ENCODE data around the gene HDLBP. TPM values are rescaled to one million over a fixed set of nuclear protein-coding genes. Genes with fewer than 3 reads are reported as not detected.
"Not testable (repeated sequence)": the region's sequence is repeated elsewhere in the genome, so short reads cannot be mapped to it uniquely, and the experiment has no call there.

HDLBP gene
- total RNA-seq, 1 donor: 1,418 TPM

GRCh38 chr2:241323778-241324177 lies 8.3 kb upstream of the HDLBP start:
- H3K36me3 ChIP-seq (ENCODE audit: insufficient read depth, low read length): peaks cover 24% of the 10 kb centered on the region
- no peak overlapping the region for H3K4me3 ChIP-seq (ENCODE audit: insufficient read depth, low read length)
- no peak for DNase-seq (ENCODE audit: insufficient read length, low spot score, missing footprints)
- H3K27ac ChIP-seq (ENCODE audit: low read depth, low read length): peak overlapping the region; percentile 72
- H2AFZ ChIP-seq (ENCODE audit: low read length): no peak overlapping the region
- H3K4me2 ChIP-seq (ENCODE audit: insufficient read depth, low read length): no peak overlapping the region
- peaks cover 59% of the 10 kb centered on the region for H4K20me1 ChIP-seq (ENCODE audit: insufficient read depth, low read length)
- TF ChIP-seq CTCF (IDR thresholded peaks at IDR 0.05; ENCODE audit: extremely low read depth, low read depth, low read length): no peak
- H3K27me3 ChIP-seq (ENCODE audit: insufficient read depth, low read length): no peaks in the 10 kb centered on the region
- H3K79me2 ChIP-seq (ENCODE audit: insufficient read depth, low read length): peaks cover 99% of the 10 kb centered on the region
- H3K4me1 ChIP-seq (ENCODE audit: insufficient read depth, low read length): peaks cover 28% of the 10 kb centered on the region
- no peaks in the 10 kb centered on the region for H3K9me3 ChIP-seq (ENCODE audit: low read depth, low read length)

GRCh38 chr2:241321886-241322285 lies 6.4 kb upstream of the HDLBP start:
- no peak overlapping the region for H3K27ac ChIP-seq (ENCODE audit: low read depth, low read length)
- no peak for DNase-seq (ENCODE audit: insufficient read length, low spot score, missing footprints)
- peak overlapping the region; percentile 3 for H3K4me2 ChIP-seq (ENCODE audit: insufficient read depth, low read length)
- peaks cover 99% of the 10 kb centered on the region for H3K79me2 ChIP-seq (ENCODE audit: insufficient read depth, low read length)
- no peak for TF ChIP-seq CTCF (IDR thresholded peaks at IDR 0.05; ENCODE audit: extremely low read depth, low read depth, low read length)
- H3K4me1 ChIP-seq (ENCODE audit: insufficient read depth, low read length): peaks cover 45% of the 10 kb centered on the region
- no peak overlapping the region for H3K4me3 ChIP-seq (ENCODE audit: insufficient read depth, low read length)
- H4K20me1 ChIP-seq (ENCODE audit: insufficient read depth, low read length): peaks cover 71% of the 10 kb centered on the region
- H3K27me3 ChIP-seq (ENCODE audit: insufficient read depth, low read length): no peaks in the 10 kb centered on the region
- no peak overlapping the region for H2AFZ ChIP-seq (ENCODE audit: low read length)
- no peaks in the 10 kb centered on the region for H3K9me3 ChIP-seq (ENCODE audit: low read depth, low read length)
- peaks cover 20% of the 10 kb centered on the region for H3K36me3 ChIP-seq (ENCODE audit: insufficient read depth, low read length)

- Histone ChIP-seq H3K27me3 (ENCODE audit: insufficient read depth, low read length) (no peaks in the 10 kb centered on the region), H3K4me3 (ENCODE audit: insufficient read depth, low read length) (no peak overlapping the region), H2AFZ (ENCODE audit: low read length) (no peak overlapping the region), H3K36me3 (ENCODE audit: insufficient read depth, low read length) (peaks cover 15% of the 10 kb centered on the region), H3K4me1 (ENCODE audit: insufficient read depth, low read length) (peaks cover 47% of the 10 kb centered on the region), H3K79me2 (ENCODE audit: insufficient read depth, low read length) (peaks cover 100% of the 10 kb centered on the region), H3K4me2 (ENCODE audit: insufficient read depth, low read length) (peak overlapping the region; percentile 41), H3K9me3 (ENCODE audit: low read depth, low read length) (no peaks in the 10 kb centered on the region), H4K20me1 (ENCODE audit: insufficient read depth, low read length) (peaks cover 75% of the 10 kb centered on the region), H3K27ac (ENCODE audit: low read depth, low read length) (peak overlapping the region; percentile 8)
- no peak for DNase-seq (ENCODE audit: insufficient read length, low spot score, missing footprints)
- no peak for TF ChIP-seq CTCF (IDR thresholded peaks at IDR 0.05; ENCODE audit: extremely low read depth, low read depth, low read length)
Measured at GRCh38 chr2:241321033-241321432, 5.6 kb upstream of the HDLBP start.

- H3K27ac ChIP-seq (ENCODE audit: low read depth, low read length): peak overlapping the region; percentile 8
- no peak overlapping the region for H3K4me3 ChIP-seq (ENCODE audit: insufficient read depth, low read length)
- DNase-seq (ENCODE audit: insufficient read length, low spot score, missing footprints): no peak
- no peaks in the 10 kb centered on the region for H3K27me3 ChIP-seq (ENCODE audit: insufficient read depth, low read length)
- peaks cover 73% of the 10 kb centered on the region for H4K20me1 ChIP-seq (ENCODE audit: insufficient read depth, low read length)
- peak overlapping the region; percentile 41 for H3K4me2 ChIP-seq (ENCODE audit: insufficient read depth, low read length)
- peaks cover 47% of the 10 kb centered on the region for H3K4me1 ChIP-seq (ENCODE audit: insufficient read depth, low read length)
- no peak for TF ChIP-seq CTCF (IDR thresholded peaks at IDR 0.05; ENCODE audit: extremely low read depth, low read depth, low read length)
- peaks cover 14% of the 10 kb centered on the region for H3K36me3 ChIP-seq (ENCODE audit: insufficient read depth, low read length)
- H3K79me2 ChIP-seq (ENCODE audit: insufficient read depth, low read length): peaks cover 96% of the 10 kb centered on the region
- no peak overlapping the region for H2AFZ ChIP-seq (ENCODE audit: low read length)
- no peaks in the 10 kb centered on the region for H3K9me3 ChIP-seq (ENCODE audit: low read depth, low read length)
Measured at GRCh38 chr2:241320394-241320793, 4.9 kb upstream of the HDLBP start.

- not testable (repeated sequence) for H3K27ac ChIP-seq (ENCODE audit: low read depth, low read length); H2AFZ ChIP-seq (ENCODE audit: low read length); H3K9me3 ChIP-seq (ENCODE audit: low read depth, low read length); H3K27me3 ChIP-seq (ENCODE audit: insufficient read depth, low read length); H3K36me3 ChIP-seq (ENCODE audit: insufficient read depth, low read length); DNase-seq (ENCODE audit: insufficient read length, low spot score, missing footprints)
- peaks cover 59% of the 10 kb centered on the region for H4K20me1 ChIP-seq (ENCODE audit: insufficient read depth, low read length)
- peaks cover 96% of the 10 kb centered on the region for H3K79me2 ChIP-seq (ENCODE audit: insufficient read depth, low read length)
- H3K4me2 ChIP-seq (ENCODE audit: insufficient read depth, low read length): peak overlapping the region; percentile 93
- H3K4me1 ChIP-seq (ENCODE audit: insufficient read depth, low read length): peaks cover 48% of the 10 kb centered on the region
- H3K4me3 ChIP-seq (ENCODE audit: insufficient read depth, low read length): peak overlapping the region; percentile 3
Measured at GRCh38 chr2:241318830-241319229, 3.4 kb upstream of the HDLBP start.

Measured in osteoblast (primary cell).